NCI-H2081 treated with DMSO at 0.1 percent for 48 hours (cell line): ENCODE data around the gene PLXDC1.
"Not testable (repeated sequence)": the region's sequence is repeated elsewhere in the genome, so short reads cannot be mapped to it uniquely, and the experiment has no call there.

Source experiments
- DNase-seq: peaks from one replicate; lab custom pipeline; 2025; lab: John Stamatoyannopoulos, UW

PLXDC1 gene

GRCh38 chr17:39125143-39125875 is 26.1 kb downstream of the PLXDC1 start:
- DNase-seq: no peak

DNA sequence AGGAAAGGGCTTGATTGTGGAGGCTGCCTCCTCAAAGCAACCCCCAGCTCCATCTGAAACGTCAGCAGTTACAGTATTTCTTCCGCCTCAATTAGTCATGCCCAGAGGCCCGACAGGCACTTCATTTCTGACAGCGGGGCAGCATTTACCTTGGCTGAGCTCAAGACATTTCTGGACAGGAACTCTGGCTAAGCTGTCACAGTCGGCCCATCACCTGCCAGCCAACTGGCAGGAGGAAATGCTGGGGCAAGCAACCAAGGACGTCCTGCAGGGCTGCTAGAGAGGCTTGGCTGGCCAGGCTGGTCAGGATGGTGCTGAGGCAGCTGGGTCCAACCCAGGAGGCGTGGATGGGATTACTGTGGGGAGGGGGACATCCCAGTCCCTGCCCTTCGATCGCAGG is 27.8 kb downstream of the PLXDC1 start:
- DNase-seq: no peak

- DNase-seq: no peak
Observed at GRCh38 chr17:39122991-39123390, 28.4 kb downstream of the PLXDC1 start.

DNA sequence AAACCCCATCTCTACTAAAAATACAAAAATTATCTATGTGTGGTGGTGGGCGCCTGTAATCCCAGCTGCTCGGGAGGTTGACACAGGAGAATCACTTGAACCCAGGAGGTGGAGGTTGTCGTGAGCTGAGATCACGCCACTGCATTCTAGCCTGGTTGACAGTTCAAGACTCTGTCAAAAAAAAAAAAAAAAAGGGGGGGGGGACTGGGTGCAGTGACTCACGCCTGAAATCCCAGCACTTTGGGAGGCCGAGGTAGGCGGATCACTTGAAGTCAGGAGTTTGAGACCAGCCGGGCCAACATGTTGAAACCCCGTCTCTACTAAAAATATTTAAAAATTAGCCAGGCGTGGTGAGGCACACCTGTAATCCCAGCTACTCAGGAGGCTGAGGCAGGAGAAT is 29.5 kb downstream of the PLXDC1 start:
- DNase-seq: not testable (repeated sequence)

GRCh38 chr17:39118674-39119419 is 32.6 kb downstream of the PLXDC1 start:
- DNase-seq: no peak

DNA sequence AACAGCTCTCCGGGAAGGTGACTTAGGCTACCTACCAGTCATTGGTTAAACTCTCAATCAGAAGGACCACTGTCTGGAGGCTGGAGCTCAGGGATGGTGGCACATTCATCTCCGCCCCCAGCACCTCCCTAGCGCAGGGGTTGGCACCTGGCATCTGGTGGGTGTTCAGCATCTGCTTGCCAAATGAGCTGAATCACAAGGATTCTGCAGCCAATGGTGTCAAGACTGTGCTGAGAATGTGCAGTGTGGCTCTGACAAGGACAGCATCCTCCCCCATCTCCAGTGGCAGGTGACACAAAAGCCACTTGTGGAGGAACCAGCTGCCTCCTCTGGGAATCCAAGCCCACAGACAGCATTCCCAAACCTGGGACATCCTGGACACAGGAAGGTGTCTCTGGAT is 35.2 kb downstream of the PLXDC1 start:
- no peak for DNase-seq

- DNase-seq: no peak
Observed at GRCh38 chr17:39115135-39115534, 36.3 kb downstream of the PLXDC1 start.

- DNase-seq: no peak
Observed at GRCh38 chr17:39114723-39115122, 36.7 kb downstream of the PLXDC1 start.

- no peak for DNase-seq
Observed at GRCh38 chr17:39113871-39114270, 37.6 kb downstream of the PLXDC1 start.

- DNase-seq: no peak
Observed at GRCh38 chr17:39110435-39111136, 40.9 kb downstream of the PLXDC1 start.

- DNase-seq: no peak
Observed at GRCh38 chr17:39108461-39109375, 42.7 kb downstream of the PLXDC1 start.

DNA sequence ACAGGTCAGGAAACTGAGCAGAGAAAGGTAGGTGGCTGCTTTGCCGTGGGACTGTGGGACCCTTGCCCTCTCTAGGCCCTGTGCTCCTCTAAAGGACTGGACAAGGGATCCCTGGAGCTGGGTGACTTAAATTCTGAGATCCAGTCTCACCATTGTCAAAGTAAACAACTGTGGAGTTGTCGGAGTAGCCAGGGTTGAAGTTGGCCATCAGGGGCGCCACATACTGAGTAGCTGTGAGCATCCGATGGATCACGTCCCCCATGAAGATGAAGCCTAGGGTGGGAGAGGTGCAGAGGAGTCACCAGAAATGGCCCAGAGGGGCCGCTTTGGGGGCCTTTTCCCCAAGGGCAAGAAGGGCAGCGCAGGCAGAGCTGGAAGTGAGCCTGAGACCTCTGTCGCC is 43.5 kb downstream of the PLXDC1 start:
- no peak for DNase-seq

DNA sequence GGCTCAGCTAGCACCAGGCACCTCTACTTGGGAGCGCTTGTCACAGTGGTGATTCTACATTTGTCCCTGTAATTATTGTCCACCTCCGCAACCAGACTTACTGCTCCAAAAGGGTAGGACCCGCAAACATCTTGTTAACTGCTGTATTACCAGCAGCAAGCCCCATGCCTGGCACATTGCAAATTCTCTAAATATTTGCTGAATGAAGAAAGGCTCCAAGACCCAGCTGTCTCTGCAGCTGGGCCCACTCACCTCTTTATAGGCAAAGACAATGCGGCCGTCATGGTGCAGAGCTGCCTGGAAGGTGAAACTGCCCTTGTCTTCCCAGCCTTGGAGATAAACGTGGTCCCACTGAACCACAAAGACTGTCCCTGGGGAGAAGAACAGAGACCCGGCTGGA is 44.3 kb downstream of the PLXDC1 start:
- DNase-seq: no peak

GRCh38 chr17:39105705-39106104 is 45.7 kb downstream of the PLXDC1 start:
- DNase-seq: no peak

DNA sequence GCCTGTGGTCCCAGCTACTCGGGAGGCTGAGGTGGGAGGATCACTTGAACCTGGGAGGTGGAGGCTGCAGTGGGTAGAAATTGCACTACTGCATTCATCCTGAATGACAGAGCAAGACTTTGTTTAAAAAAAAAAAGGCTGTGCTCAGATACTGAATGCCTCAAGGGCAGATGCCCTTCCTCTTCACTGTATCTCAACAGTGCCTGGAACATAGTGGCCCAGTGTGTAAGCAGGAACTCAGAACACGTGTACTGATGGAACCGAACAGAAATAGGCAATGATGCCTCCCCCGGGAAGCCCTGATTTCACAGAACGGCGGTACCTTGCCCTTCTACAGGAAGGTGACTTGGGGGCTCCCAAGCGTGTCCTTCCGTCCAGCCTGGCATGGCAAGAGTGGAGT is 46.8 kb downstream of the PLXDC1 start:
- no peak for DNase-seq

DNA sequence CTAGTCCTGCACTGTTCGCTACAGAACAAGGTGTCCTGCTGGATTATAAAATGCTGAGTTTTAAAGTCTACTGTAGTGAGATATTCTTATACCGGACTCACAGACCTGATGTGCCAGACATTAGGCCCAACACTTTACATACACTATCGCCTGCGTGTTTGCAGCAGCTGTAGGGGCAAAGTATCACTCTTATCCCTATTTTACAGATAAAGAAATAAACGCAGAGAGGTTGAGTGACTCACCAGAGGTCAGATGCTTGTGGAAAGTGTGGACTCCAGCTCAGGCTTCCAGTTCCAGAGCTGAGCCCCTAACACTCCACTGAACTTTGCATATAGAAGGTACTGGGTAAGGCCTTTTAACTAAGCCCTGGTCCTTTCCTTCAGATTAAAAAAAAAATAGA is 47.4 kb downstream of the PLXDC1 start:
- DNase-seq: no peak

- no peak for DNase-seq
Observed at GRCh38 chr17:39101091-39101490, 50.3 kb downstream of the PLXDC1 start.

DNA sequence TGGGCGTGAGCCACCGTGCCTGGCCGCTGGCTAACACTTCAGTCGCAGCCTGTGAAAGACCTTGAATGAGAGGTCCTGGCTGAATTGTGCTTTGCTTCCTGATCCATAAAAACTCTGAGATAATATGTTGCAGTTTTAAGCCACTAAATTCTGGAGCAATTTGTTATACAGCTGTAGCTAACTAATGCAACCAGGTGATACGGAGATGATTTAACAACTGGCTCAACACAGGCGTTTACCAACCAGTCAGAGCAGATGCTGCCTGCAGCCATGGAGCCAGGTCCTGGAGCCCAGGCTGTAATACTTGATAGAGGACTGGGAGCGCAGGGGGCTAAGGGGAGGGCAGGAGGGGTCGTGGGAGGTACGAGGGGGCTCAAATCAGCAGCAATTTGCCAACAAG is 50.9 kb downstream of the PLXDC1 start:
- DNase-seq: no peak

- DNase-seq: no peak
Observed at GRCh38 chr17:39099663-39100286, 51.7 kb downstream of the PLXDC1 start.

- no peak for DNase-seq
Observed at GRCh38 chr17:39098588-39098987, 52.8 kb downstream of the PLXDC1 start.

- DNase-seq: no peak
Observed at GRCh38 chr17:39097537-39097936, 53.9 kb downstream of the PLXDC1 start.

DNA sequence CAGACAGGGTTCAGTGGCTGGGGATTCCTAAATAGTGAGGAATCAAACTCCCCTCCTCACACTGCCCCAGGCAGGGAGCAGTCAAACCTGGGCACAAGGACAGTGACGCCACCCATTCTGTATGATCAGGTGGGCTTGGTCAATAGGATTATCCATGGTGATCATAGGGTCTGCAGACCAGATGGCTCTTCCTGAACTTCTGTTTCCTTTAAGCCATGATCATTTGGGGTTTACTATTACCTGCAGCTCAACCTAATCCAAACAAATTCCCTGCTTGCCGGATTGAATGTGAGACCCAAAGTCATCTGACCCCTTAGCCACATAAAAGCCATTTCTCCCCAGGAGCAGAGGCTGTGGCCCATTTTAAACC is 54.3 kb downstream of the PLXDC1 start:
- DNase-seq: no peak
